Measurements from ENCODE around the gene APOB. TPM values are rescaled to one million over a fixed set of nuclear protein-coding genes. Genes with fewer than 3 reads are reported as not detected.

Gene APOB
- total and polyA plus RNA-seq, 2 of the 8 experiments (the other 6 are each of a cell fraction or from before 2014, with no cell fraction given), result 0.15 to 0.61 TPM

DNA sequence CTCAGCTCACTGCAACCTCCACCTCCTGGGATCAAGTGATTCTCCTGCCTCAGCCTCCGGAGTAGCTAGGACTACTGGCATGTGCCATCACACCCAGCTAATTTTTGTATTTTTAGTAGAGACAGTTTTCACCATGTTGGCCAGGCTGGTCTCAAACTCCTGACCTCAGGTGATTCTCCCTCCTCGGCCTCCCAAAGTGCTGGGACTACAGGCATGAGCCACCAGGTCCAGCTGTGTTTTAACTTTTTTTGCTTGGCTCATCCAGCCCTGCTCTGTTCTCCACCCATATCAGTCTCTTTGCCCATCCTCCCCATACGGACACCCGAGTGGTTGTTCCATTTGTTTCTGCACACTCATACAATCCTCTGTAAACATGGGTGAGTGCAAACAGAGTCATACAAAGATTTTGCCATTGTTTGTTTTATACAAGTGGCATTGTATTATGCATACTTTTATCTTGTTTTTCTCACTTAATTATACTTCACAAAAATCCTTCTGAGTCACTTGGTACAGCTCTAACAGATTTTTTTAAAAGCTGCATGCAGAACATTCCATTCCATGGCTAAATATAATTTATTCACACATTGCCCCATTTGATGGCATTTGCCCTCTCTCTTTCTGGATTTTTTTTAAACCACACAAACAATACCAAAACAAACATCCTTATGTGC, 5.3 kb downstream of the APOB start:
- Histone ChIP-seq H3K4ac (replicated peaks; ENCODE audit: insufficient read length, low read depth, low read length) (no peak overlapping the region), H3K79me2 (ENCODE audit: control insufficient read depth in 1 of 2, insufficient read depth in 2 of 2, low read length in 2 of 2) (no peaks in the 10 kb centered on the region), H3K14ac (ENCODE audit: insufficient read length) (no peak overlapping the region), H3K79me1 (ENCODE audit: low read depth, low read length) (no peaks in the 10 kb centered on the region), H3K18ac (ENCODE audit: extremely low read depth, low read length) (no peak overlapping the region), H3K27me3 (replicated peaks in 1 of 4; ENCODE audit: control insufficient read depth in 3 of 4, extremely low read depth in 1 of 4, insufficient read depth in 3 of 4, low read length in 3 of 4) (no peaks in the 10 kb centered on the region), H2AK5ac (ENCODE audit: low read depth, low read length) (no peak overlapping the region), H3K4me1 (replicated peaks in 1 of 4; ENCODE audit: control insufficient read depth in 3 of 4, insufficient read depth in 4 of 4, low read length in 3 of 4) (no peaks in the 10 kb centered on the region), H3K4me2 (ENCODE audit: insufficient read depth in 1 of 2, low read depth in 2 of 2, low read length in 2 of 2) (no peak overlapping the region), H4K91ac (replicated peaks; ENCODE audit: insufficient read length, low read length) (no peak overlapping the region), H4K8ac (ENCODE audit: extremely low read depth, insufficient read depth, low read length) (no peak overlapping the region), H2BK15ac (ENCODE audit: low read length) (no peak overlapping the region), H3K36me3 (ENCODE audit: control insufficient read depth in 2 of 4, insufficient read depth in 4 of 4, low read length in 3 of 4) (no peaks in the 10 kb centered on the region), H4K20me1 (replicated peaks in 1 of 2; ENCODE audit: control insufficient read depth in 1 of 2, insufficient read depth in 2 of 2, low read length in 2 of 2) (no peaks in the 10 kb centered on the region), H2AFZ (ENCODE audit: low read length) (no peak overlapping the region), H2BK5ac (ENCODE audit: low read depth, low read length) (no peak overlapping the region), H2BK20ac (ENCODE audit: low read length) (no peak overlapping the region), H4K5ac (ENCODE audit: insufficient read length, low read depth, low read length) (no peak overlapping the region), H2BK120ac (replicated peaks; ENCODE audit: low read depth, low read length) (no peak overlapping the region), H3K4me3 (ENCODE audit: extremely low read depth in 1 of 4, insufficient read depth in 2 of 4, low read depth in 3 of 4, low read length in 4 of 4) (no peak overlapping the region), H3K56ac (replicated peaks; ENCODE audit: insufficient read length, low read depth, low read length) (no peak overlapping the region), H3K23ac (ENCODE audit: insufficient read length) (no peak overlapping the region), H3K9me3 (ENCODE audit: insufficient read depth in 2 of 2, low read depth in 1 of 2, low read length in 1 of 2) (no peaks in the 10 kb centered on the region), H3K23me2 (ENCODE audit: low read depth, low read length) (peaks cover 4% of the 10 kb centered on the region; the same call in 1 of the 2 replicates), H2BK12ac (ENCODE audit: low read depth, low read length) (no peak overlapping the region), H3K27ac (ENCODE audit: low read depth, low read length) (no peak overlapping the region), H3K9ac (replicated peaks in 1 of 4; ENCODE audit: extremely low read depth in 1 of 4, low read depth in 3 of 4, low read length in 3 of 4) (no peak overlapping the region)
- 93% methylated on average over 4 of the region's 4 CpGs; no CpG with 5 or more reads in 1 of the 2 experiments for WGBS, 2 experiments (ENCODE audit: extremely low coverage in 1 of 2, insufficient coverage in 1 of 2, insufficient read length in 1 of 2, insufficient replicate concordance in 2 of 2, low coverage in 1 of 2, low lambda C conversion rate in 2 of 2, missing lambda C conversion rate in 1 of 2)
- CTCF ChIA-PET (ENCODE audit: partially characterized antibody), result interaction anchor here (0.6 to 2.0 kb wide), 8 partner anchors 11 to 397 kb away, joined by 3 to 11 read pairs (median 4); no protein-coding TSS in a partner anchor
- FAIRE-seq, result no peak
- TF ChIP-seq CBX8 (IDR thresholded peaks at IDR 0.05; ENCODE audit: borderline replicate concordance, low read depth, low read length) (no peak), SIRT6 (IDR thresholded peaks at IDR 0.05; ENCODE audit: low read length) (no peak), CREB1 (IDR thresholded peaks at IDR 0.05) (no peak), ASH2L (IDR thresholded peaks at IDR 0.05; ENCODE audit: low read length) (no peak), RNF2 (IDR thresholded peaks at IDR 0.05; ENCODE audit: borderline replicate concordance, low read depth, low read length, missing control alignments, poor library complexity, severe bottlenecking) (no peak), KDM5A (IDR thresholded peaks at IDR 0.05; ENCODE audit: low read length) (no peak), EGR1 (IDR thresholded peaks at IDR 0.05; ENCODE audit: borderline replicate concordance, low read depth, low read length) (no peak), CHD2 (IDR thresholded peaks at IDR 0.05; ENCODE audit: low read length) (no peak)
- DNase-seq (ENCODE audit: low read depth in 1 of 2, low spot score in 2 of 2), result no peak
- POLR2A ChIA-PET (ENCODE audit: partially characterized antibody), result interaction anchor here (0.7 kb wide), 1 partner anchor 22 kb away, joined by 4 read pairs; no protein-coding TSS in a partner anchor

All from H1 (cell line).